ENCODE data around the gene LDB1.

LDB1 gene

DNA sequence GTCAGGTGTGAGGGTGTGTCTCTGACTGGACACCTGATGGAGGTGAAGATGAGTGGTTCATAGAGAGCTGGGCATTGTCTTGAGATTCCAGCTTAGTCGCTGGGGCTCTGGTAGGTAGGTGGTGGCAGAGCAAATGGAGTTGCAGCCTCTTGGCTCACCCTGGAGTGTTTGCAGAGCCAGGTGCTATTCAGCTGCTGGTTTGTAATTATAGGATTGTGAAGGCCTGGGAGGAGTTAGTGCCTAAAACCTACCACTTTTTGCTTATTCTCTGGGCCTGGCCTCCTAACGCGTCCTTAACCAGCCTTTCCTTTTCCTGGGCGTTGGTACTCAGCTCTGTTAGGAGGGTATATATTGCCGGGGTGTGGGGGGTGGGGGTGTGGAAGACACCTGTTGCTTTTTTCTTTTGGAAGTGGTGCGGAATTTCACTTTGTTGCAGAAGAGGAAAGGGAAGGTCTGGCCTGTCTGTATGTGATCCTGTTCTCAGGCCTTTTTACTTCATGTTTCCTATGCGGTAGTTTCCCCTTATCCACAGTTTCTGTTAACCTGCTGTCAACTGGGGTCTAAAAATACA, 15.9 kb upstream of the LDB1 start:
- no peak for DNase-seq (ENCODE audit: low read depth in 2 of 2)

DNA sequence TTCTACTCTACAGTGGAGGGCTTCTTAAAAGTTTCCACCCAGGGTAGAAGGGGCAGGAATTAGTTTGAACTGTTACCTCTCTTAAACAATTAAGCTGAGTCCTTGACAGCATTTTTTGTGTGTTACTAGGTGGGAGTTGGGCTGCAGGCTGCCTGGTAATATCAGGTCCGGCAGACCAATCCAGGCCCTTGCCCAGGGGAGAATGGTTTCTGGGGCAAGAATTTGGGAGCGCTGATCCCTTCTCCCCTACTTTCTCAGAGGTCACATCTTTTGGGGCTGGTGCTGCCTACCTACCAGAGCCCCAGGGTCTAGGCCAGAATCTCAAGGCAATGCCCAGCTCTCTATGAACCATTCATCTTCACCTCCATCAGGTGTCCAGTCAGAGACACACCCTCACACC, 14.2 kb upstream of the LDB1 start:
- DNase-seq (ENCODE audit: low read depth in 2 of 2) = no peak

DNA sequence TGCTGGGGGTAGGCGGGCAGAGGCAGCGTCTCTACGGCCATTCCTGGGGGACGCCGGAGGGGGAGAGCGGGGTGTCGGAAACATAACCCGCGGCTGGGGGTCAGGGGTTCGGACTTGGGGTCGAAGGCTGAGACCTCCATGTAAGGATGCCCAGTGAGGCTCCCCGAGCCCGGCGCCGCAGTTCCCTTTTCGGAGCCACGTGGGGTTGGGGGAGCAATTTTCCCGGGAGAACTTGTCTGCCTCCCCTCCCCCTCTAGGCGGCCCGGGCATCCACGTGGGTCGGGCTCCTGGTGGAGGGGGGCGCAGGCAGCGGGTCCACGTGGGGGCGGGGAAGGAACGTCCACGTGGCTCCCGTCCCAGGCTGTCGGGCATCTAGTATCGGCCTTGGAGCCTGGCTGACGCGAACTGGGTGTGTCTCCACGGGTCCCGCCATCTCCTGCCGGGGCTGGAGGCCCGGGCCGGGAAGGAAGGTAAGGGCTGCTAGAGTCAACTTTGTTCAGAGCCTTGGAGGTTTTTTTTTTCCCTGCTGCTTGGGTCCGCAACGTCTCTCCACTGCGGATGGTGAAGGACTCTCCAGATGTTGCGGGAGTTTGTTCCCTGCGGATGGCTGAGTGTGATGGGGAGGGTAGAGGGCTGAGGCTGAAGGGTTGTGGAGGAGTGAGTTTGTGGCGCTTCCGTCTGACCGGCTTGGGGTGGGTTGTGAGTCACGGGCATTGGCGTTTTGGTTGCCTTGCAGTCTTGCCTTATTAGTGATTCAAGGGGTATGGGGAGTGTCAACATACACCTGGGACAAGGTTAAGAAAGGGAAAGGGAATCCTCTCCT, 13.4 kb upstream of the LDB1 start:
- no peak for DNase-seq (ENCODE audit: low read depth in 2 of 2)

DNA sequence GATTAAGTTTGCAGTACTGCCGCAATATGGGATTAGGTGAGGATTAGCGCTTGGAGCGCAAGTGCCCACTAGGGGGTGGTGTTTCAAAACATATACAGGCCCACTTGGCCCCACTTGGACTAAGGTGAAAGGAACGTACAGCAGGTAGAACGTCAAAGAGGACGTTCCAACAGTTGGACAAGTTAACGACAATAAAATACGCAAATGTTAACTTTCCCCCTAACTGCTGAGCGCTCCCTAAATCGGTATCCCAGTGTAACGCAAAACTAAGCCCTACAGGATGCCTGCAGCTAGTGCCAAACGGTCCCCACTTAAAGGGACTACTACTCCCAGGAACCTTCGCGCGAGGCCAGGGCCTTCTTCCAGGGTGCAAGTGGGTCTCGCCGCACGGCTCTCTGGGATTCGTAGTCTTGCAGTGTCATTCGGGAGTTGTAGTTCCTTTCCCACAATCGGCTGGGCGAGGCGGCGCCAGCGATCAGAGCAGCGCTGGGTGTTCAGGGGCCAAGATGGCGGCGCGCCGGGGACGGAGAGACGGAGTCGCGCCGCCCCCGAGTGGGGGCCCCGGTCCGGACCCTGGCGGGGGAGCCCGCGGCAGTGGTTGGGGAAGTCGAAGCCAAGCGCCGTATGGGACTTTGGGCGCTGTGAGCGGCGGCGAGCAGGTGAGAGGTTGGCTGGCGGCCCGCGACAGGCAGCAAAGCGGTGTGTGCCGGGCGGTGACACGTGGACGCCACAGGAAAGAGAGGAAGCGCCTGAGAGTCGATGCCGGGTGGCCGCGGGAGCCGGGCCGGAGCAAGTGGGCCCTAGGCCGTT, 12.6 kb upstream of the LDB1 start, which contains the start of gene PPRC1:
Gene PPRC1 (plus strand): TSS at position 478 of the 810 bp plus-strand sequence. CDS start 29 bp downstream, at position 507.
- peak; percentile 89 to 94 for DNase-seq (ENCODE audit: low read depth in 2 of 2)

DNA sequence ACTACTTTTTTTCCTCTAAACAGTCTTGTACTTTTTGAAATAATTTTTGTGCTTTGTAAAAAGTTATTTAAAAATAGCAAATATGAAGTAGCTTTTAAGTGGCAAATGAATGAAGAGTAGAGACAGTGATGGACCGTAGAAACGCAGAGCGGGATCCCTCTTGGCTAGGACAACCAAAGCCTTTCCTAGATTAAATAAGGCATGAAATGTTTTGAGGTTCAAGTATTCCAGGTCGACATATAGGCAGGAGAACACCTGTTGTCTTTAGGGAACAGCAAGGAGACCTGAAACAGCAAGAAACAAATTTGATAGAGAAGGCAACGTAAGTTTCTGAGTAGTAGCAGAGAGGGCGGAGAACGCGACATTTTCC, 12.0 kb upstream of the LDB1 start:
- no peak for DNase-seq (ENCODE audit: low read depth in 2 of 2)

DNA sequence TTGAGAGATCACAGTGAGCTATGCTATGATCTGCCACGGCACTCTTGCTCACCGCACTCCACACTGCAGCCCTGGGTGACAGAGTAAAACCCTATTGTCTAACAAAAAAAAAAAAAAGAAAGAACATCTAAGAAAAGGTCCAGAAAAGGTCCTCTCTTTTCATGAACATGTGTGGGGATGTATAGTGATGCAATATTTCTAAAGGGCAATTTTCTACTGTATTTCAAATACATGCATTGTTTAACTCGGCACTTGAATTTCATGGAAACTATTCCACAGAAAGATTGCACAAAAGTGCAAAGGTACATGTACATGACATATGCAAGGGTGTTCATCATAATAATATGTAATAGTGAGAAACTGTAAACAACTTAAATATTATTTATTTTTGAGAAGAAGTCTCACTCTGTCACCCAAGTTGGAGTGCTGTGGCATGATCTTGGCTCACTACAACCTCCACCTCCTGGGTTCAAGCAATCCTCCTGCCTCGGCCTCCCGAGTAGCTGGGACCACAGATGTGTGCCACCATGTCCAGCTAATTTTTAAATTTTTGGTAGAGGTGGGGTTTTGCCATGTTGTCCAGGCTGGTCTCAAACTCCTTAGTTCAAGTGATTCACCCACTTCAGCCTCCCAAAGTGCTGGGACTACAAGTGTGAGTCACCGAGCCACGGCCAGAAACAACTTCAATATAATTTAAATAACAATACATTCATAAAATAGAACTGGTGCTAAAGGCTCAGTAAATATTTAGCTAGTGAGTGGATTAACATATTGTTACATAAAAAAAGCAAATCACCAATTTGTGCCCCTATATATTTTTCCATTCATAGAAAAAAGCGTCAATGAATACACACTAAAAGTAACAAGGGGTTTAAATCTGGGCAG, 11.4 kb upstream of the LDB1 start:
- no peak for DNase-seq (ENCODE audit: low read depth in 2 of 2)

DNA sequence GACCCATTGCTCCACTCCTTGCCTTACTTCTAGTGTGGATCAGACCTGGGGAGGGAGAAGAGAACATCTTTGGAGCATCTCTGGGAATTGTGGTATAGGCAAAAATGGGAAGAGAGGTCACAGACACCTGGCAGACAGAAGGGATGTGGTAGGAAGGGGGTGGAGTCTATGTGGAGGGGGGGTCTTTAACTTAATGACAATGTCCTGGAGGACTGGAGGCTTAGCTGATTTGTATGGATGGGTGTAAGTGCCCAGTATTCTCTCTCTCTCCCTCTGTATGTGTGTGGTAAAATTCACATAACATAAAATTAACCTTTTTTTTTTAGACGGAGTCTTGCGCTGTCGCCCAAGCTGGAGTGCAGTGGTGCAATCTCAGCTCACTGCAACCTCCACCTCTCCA, 3.1 kb upstream of the LDB1 start:
- no peak for DNase-seq (ENCODE audit: low read depth in 2 of 2)

DNA sequence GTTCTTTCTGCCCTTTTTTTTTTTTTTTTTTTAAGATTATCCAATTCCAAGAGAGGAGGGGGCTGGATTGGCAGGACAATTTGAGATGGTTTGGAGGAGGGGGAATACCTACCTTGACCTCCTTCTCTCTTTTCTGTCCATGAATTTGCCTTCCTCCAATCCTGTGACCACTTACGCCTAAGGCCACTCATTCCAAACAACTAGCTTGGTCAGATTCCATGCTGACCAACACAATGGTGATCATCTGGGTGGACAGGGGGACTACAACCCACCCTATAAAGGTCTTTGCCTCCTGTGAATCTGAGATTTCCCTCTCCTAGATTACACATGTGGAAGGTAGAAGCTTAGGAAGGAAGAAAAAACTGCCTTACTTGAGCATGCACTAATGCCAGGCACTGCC, 2.3 kb upstream of the LDB1 start:
- no peak for DNase-seq (ENCODE audit: low read depth in 2 of 2)

DNA sequence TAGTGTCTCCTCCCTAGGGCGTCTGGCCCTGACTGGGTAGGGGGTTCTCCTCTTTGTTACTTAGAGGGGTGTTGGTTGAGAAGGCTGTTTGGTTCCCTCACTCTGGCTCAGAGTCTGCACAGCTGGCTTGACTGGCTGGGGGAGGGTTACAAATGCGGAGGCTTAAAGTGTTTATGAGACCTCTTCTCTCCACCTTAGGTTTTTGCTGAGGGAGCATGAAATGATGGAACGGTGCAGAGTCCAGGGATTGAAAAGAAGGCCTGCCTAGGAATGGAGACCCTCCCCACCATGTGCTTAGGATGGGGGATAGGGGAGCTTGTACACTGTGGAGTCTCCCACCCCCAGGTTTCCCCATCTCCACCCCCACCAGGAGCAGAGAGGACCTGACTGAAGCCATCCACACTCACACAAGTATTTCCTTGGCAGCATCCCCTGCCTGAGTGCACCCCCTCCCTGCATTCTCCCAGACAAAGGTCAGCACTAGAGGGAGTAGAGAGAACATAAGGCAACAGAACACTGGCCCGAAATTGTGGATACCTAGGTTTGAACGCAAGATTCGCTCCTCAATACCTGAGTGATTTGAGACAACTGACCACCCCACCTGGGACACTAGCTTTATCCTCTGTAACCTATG, 1.7 kb upstream of the LDB1 start:
- no peak for DNase-seq (ENCODE audit: low read depth in 2 of 2)

DNA sequence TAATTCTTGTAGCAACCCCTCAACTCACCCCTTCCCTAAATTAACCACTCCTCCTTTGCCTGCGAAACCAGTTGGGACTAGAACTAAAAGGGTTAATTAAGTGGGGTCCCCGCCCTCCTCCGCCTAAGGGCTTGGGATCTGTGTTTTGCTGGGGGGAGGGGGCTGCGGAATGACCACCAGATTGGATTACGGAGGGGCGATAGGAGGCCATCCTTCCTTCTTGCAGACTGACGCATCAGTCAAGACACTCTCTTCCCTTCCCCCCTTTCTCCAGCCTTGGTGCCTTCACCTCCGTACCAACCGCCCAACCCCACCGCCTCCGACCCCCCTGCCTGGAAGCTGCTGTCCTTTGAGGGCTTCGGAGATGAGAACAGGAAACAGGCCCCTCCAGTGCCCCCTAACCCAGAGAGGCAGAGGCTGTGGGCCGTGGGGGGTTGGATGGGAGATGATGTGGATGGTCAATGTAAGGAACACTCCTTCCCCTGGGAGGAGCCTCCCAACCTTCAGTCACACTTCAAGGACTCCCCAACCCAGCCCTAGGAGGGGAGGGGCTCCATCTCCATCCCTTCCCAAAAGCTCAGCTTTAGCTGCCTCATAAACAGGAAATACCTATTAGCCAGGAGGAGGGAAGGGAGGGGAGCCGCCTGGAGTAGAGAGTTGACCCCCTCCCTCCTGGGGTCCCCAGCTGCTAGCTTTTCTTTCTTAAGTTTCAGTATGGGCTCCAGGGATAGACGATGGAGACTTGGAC, 997 bp upstream of the LDB1 start:
- no peak for DNase-seq (ENCODE audit: low read depth in 2 of 2)

DNA sequence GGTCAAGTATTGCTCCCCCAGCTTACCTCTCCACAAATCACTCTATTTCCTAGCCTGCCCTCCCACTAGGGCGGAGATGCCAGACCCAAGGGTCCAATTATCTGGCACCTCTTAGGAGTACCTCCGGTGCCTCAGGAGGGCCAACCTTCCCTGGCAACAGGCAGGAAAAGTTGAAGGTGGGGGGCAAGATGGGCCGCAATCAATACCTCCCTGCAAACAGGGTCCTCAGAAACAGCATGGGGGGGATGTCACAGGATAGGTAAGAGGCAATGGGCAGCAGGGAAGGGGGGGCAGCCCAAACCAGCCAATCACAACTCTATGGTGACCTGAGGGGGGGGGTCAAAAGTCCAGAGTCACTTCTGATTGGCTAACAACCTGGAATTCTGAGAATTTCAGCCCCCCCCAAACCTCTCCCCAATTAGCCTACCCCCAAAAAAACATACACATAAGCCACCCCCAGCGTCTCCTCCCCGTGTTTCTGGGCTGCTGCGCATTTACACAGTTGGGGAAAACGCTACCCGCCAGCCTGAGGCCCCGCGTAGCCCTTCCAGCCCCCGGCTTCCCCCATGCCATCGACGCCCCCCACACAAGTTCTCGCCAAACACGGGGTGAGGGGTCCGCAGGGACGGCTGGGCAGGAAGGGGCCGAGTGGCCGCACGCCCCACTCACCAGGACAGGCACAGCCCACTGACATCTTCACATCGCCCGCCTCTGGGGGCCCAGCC, 589 bp downstream of the LDB1 start:
- DNase-seq (ENCODE audit: low read depth in 2 of 2) = no peak

DNA sequence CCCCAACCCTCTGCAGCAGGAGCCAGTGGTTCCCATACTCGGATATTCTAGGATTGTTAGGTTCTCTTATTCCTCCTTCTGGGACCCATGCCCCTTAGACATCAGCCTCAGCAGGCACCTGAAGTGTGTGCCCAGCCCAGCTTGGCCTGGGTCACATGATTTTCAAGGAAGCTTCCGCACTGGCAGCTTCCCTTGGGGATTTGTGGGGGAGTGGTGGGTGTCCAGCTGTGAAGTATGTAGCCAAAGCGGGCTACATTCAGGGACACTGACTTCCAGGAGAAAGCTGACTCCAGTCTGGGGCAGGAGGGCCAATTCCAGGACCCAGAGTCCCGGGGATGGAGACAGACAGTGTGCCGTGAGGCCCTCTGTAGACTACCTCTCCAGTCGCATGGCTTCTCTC, 1.3 kb downstream of the LDB1 start:
- DNase-seq (ENCODE audit: low read depth in 2 of 2) = no peak

DNA sequence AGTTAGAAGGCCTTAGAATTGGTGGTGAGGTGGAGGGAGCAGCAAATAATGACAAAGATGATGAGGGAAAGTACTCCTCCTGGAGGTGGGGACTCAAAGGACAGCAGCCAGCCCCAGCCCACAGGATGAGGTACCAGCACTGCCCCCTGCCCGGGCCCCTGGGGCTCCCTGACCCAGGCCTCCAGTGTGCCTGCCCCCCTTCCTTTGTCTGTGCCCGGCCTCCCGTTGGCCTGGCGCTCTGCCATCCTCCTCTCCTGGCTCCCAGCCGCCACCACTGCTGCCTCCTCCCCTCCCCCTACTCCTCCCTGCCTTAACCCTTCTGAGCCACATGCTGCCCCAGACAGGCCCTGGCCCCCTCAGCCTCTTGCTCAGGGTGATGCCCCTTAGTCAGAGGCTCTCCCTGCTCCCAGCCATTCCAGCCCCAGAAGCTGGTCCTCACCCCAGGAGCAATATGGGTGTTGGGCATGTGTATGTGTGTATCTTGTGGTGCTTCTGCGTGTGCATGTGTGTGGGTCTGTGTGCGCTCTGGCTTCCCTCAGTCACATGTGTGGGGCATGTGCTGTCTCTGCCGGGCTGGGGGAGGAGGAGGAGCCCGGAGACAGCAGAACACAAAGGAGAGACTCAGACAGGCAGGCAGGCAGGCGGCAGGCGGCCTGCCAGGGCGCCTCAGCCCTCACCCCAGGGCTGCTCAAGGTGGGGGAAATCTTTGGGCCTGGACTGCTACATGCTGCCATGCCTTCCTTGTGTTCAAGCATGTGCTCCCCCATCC, 2.6 kb downstream of the LDB1 start:
- no peak for DNase-seq (ENCODE audit: low read depth in 2 of 2)

DNA sequence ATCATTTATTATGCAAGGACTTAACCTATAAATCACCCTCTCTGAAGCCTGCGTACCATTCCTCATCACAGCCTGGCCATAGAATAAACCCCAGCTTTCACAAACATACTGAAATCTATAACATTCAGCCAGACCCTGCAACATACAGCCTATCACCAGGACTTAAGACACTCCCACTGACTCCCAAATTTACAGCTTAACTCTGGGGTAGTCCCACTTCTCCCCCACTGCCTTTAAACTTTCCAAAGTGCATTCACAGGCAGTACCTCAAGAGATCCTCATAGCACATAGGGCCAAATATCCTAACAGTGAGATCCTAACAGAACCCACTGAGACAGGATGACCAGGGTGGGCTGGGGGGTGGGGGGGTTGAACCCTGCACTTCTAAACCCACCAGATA, 3.5 kb downstream of the LDB1 start:
- DNase-seq (ENCODE audit: low read depth in 2 of 2) = no peak

DNA sequence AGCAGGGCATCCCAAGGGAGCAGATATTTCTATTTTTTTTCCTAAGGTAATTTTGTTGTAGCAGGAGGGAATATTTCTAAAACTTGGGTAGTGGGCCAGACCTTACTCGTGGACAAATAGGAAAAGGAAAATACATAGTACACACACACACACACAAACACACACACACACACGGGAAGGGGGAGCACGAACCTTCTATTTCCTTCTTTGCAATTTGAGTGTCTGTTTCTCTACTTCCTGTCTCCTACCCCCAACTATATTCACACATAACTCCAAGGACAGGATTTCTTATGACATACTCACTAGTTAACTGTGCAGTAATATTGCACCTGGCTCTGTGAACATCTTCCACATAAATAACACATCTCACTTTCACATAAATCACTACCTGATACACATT, 4.4 kb downstream of the LDB1 start:
- no peak for DNase-seq (ENCODE audit: low read depth in 2 of 2)

DNA sequence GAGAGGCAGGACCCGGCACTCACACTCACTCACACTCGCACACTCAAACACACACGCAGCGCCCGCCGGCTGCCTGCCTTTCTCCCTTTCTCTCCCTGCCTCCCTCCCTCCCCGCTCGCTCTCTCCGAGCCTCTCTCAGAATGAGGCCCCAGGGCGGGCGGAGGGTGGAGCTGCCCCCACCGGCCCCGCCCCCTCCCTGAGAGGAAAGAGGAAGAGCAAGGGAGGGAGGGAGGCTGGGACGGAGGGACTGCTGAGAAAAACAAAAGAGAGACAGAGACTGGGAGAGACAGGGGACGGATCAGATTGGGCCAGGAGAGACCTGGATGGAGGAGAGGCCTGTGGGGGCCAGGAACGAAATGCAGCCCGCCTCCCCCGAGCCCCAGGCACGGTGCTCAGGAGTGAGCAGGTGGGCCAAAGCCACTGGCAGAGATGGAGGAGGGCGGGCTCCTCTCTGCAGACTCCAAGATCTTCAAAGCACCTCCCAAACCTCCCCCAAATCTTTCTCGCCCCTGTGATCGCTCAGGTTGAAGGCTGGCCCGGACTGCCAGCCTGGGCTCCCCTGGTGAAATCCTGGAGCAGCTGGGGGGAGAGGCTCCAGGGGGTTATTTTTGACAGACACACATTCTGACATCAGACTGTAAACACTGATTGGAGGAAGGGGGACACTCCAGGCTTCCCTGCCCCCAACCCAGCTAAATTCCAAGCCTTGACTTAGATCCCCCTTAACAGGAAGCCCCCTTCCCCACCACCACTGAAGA, 5.1 kb downstream of the LDB1 start:
- DNase-seq (ENCODE audit: low read depth in 2 of 2) = peak; percentile 61 to 72

DNA sequence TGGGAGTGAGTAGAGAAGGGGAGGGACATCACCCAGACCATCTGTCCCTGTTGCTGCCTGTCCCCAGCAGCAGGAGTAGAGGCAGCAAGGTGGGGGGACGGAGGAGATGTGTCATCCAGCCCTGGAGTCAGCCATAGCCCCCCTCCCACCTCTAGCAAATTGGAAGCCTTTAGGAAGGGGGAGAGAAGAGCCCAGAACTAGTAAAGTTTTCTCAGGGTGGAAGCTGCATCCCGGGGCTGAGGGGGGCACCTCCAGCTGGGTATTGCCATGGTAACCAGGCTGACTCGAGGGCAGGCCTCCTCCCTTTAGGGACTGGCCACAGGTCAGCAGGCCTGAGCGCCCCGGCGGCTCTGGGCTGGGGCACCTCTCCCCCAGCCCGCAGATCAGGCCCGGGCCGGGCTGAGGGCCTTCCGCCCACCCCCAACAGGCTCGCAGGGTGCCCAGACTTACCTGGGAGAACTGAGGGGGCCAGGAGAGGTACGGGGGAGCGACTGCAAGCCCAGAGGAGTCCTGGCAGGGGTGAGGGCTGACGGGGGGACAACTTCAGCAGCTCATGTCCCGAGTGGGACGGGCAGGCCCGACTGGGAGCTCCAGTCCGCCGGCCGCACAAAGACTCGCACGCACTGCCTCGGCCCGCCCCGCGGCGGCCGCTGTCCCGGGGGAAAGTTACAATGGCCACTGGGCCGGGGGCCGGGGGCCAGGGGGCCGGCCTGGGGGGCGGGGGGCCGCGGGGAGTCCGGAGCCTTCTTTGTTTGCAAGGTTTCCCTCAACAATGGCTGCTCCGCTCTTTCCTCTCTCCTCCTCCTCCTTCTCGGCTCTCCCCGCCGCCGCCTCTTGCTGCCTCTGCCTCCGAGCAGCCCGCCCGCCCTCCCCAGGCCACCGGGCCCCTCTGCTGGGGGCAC, 6.0 kb downstream of the LDB1 start:
- no peak for DNase-seq (ENCODE audit: low read depth in 2 of 2)

Measured in stimulated activated CD8-positive, alpha-beta memory T cell treated with anti-CD3 and anti-CD28 coated beads, Interleukin-2, amount 100 ng/mL, for 1 hour (primary cell).